RPMI8226 (cell line): Measurements from ENCODE around the gene ADGRD1.
A peak's percentile ranks its signal among the peaks of the same experiment; 100 is the strongest.
"Not testable (repeated sequence)": the region's sequence is repeated elsewhere in the genome, so short reads cannot be mapped to it uniquely, and the experiment has no call there.

Source experiments
- DNase-seq: peaks from one replicate; pipeline ENCODE4 v3.0.0-alpha.2; 2015

Gene ADGRD1

GRCh38 chr12:130988751-130989150 lies 35.0 kb downstream of the ADGRD1 start:
- no peak for DNase-seq

GRCh38 chr12:130989391-130989790 lies 35.7 kb downstream of the ADGRD1 start:
- DNase-seq, result no peak

GRCh38 chr12:130990034-130990433 lies 36.3 kb downstream of the ADGRD1 start:
- DNase-seq, result no peak

- DNase-seq, result peak; percentile 31
Observed at GRCh38 chr12:130992448-130992847, 38.7 kb downstream of the ADGRD1 start.

- DNase-seq, result no peak
Observed at GRCh38 chr12:130992979-130993538, 39.4 kb downstream of the ADGRD1 start.

GRCh38 chr12:130993759-130994670 lies 40.3 kb downstream of the ADGRD1 start:
- no peak for DNase-seq

GRCh38 chr12:130994821-130995375 lies 41.2 kb downstream of the ADGRD1 start:
- DNase-seq, result no peak

- DNase-seq, result not testable (repeated sequence)
Observed at GRCh38 chr12:130995386-130995969, 41.8 kb downstream of the ADGRD1 start.

- DNase-seq, result no peak
Observed at GRCh38 chr12:130998136-130998535, 44.4 kb downstream of the ADGRD1 start.

- no peak for DNase-seq
Observed at GRCh38 chr12:131000000-131000486, 46.3 kb downstream of the ADGRD1 start.

- no peak for DNase-seq
Observed at GRCh38 chr12:131001493-131001892, 47.8 kb downstream of the ADGRD1 start.

GRCh38 chr12:131002216-131002631 lies 48.5 kb downstream of the ADGRD1 start:
- DNase-seq, result peak; percentile 26

- DNase-seq, result no peak
Observed at GRCh38 chr12:131003036-131003715, 49.5 kb downstream of the ADGRD1 start.

GRCh38 chr12:131003716-131004045 lies 50.0 kb downstream of the ADGRD1 start:
- DNase-seq, result no peak

- no peak for DNase-seq
Observed at GRCh38 chr12:131004166-131004565, 50.5 kb downstream of the ADGRD1 start.

- DNase-seq, result no peak
Observed at GRCh38 chr12:131005161-131006035, 51.7 kb downstream of the ADGRD1 start.

GRCh38 chr12:131006036-131006735 lies 52.5 kb downstream of the ADGRD1 start:
- no peak for DNase-seq

GRCh38 chr12:131007031-131007739 lies 53.5 kb downstream of the ADGRD1 start:
- no peak for DNase-seq

GRCh38 chr12:131007740-131008117 lies 54.0 kb downstream of the ADGRD1 start:
- DNase-seq, result no peak

- no peak for DNase-seq
Observed at GRCh38 chr12:131008131-131008912, 54.6 kb downstream of the ADGRD1 start.
